Uterus (tissue), 4 donors: ENCODE data around the gene CYP26B1. TPM values are rescaled to one million over a fixed set of nuclear protein-coding genes. Genes with fewer than 3 reads are reported as not detected.

Source experiments
- DNase-seq, 2 donors: peaks; one replicate each; pipeline ENCODE4 v3.0.0-alpha.2; 2019 to 2020
- H3K27ac ChIP-seq, 2 donors: fragments of 200-600 bp; sonication (generic); 1 replicate in 1 of 2; 2 replicates in 1 of 2; pipeline ENCODE4 v1.5.1; 2016 to 2018
- H3K27me3 ChIP-seq, 2 donors: fragments of 200-600 bp; sonication (generic); one replicate each; pipeline ENCODE4 v1.5.1; 2018 to 2019; ENCODE audit warnings: control low read depth in 1 of 2
- H3K36me3 ChIP-seq, 2 donors: fragments of 200-600 bp; sonication (generic); one replicate each; pipeline ENCODE4 v1.5.1; 2019; ENCODE audit warnings: control low read depth in 1 of 2
- H3K4me1 ChIP-seq, 2 donors: fragments of 200-600 bp; sonication (generic); one replicate each; pipeline ENCODE4 v1.5.1; 2018 to 2019; ENCODE audit warnings: control low read depth in 1 of 2
- H3K4me3 ChIP-seq, 2 donors: fragments of 200-600 bp; sonication (generic); 1 replicate in 1 of 2; 2 replicates in 1 of 2; pipeline ENCODE4 v1.5.1; 2018 to 2019; ENCODE audit warnings: mild to moderate bottlenecking in 1 of 2
- H3K9me3 ChIP-seq, 2 donors: fragments of 200-600 bp; sonication (generic); one replicate each; pipeline ENCODE4 v1.5.1; 2019; ENCODE audit warnings: control low read depth in 1 of 2
- POLR2A ChIP-seq, 2 donors: fragments of 450-650 bp; IDR thresholded peaks; one replicate each; pipeline ENCODE4 v1.6.1; 2016; ENCODE audit warnings: antibody characterized with exemption in 2 of 2, mild to moderate bottlenecking in 1 of 2, moderate library complexity in 1 of 2
- intact Hi-C: fragments of 100-400 bp; cut with DNase I; formaldehyde crosslinking; loops from one replicate; pipeline ENCODE4 v1.15.1; 2023; ENCODE audit warnings: low total_unique reads
- total RNA-seq, 4 donors: library from RNA; depleted of rRNA in 3 of 4; stranded (reverse); fragments of >200 nt in 3 of 4; gene quantifications; one replicate each; pipeline versions ENCODE4 v1.1.0 to v1.2.4, GENCODE V29; 2014 to 2023
- TF ChIP-seq, protein P1 (sequence below), 4 experiments: fragments of 200-600 bp in 2 of 4; fragments of 450-650 bp in 2 of 4; sonication (generic) in 2 of 4; IDR thresholded peaks; one replicate each; pipeline ENCODE4 v1.5.1; 2016 to 2019; ENCODE audit warnings: antibody characterized with exemption in 4 of 4, mild to moderate bottlenecking in 2 of 4, moderate library complexity in 1 of 4
- donor health status: DM: yes; HTN: yes; CAD: no.

Gene CYP26B1
- total RNA-seq, 4 donors from 2014 or later = 0.59 to 6.5 (median 1.4) TPM; not detected in 1

DNA sequence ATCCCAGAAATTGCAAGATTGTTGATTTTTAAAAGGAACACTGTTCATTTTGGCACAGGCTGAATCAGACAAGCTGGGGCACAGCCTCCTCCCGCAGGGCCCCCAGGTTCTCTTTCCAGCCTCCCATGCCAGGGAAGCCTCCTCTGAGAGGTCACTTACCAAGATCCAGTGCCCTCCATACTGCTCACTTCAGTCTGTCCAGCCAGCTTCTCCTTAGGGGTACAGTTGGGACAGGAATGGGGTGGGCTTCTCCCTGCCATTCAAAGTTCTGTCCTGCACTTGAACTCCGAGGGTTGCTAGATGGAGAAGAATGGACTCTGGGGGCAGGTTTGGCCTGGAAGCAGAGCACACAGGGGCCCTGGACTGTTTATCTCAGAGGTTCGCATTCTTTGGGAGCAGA is 7.5 kb upstream of the CYP26B1 start:
- H3K4me3 ChIP-seq = no peak overlapping the region
- no peaks in the 10 kb centered on the region for H3K27me3 ChIP-seq
- TF ChIP-seq, protein P1, sequence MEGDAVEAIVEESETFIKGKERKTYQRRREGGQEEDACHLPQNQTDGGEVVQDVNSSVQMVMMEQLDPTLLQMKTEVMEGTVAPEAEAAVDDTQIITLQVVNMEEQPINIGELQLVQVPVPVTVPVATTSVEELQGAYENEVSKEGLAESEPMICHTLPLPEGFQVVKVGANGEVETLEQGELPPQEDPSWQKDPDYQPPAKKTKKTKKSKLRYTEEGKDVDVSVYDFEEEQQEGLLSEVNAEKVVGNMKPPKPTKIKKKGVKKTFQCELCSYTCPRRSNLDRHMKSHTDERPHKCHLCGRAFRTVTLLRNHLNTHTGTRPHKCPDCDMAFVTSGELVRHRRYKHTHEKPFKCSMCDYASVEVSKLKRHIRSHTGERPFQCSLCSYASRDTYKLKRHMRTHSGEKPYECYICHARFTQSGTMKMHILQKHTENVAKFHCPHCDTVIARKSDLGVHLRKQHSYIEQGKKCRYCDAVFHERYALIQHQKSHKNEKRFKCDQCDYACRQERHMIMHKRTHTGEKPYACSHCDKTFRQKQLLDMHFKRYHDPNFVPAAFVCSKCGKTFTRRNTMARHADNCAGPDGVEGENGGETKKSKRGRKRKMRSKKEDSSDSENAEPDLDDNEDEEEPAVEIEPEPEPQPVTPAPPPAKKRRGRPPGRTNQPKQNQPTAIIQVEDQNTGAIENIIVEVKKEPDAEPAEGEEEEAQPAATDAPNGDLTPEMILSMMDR (IDR thresholded peaks at IDR 0.05) = no peak
- no peak for TF ChIP-seq POLR2A (IDR thresholded peaks at IDR 0.05)
- intact Hi-C loops = no loop called here
- no peaks in the 10 kb centered on the region for H3K36me3 ChIP-seq
- no peaks in the 10 kb centered on the region for H3K9me3 ChIP-seq
- no peaks in the 10 kb centered on the region for H3K4me1 ChIP-seq
- no peak overlapping the region for H3K27ac ChIP-seq
- DNase-seq = no peak

DNA sequence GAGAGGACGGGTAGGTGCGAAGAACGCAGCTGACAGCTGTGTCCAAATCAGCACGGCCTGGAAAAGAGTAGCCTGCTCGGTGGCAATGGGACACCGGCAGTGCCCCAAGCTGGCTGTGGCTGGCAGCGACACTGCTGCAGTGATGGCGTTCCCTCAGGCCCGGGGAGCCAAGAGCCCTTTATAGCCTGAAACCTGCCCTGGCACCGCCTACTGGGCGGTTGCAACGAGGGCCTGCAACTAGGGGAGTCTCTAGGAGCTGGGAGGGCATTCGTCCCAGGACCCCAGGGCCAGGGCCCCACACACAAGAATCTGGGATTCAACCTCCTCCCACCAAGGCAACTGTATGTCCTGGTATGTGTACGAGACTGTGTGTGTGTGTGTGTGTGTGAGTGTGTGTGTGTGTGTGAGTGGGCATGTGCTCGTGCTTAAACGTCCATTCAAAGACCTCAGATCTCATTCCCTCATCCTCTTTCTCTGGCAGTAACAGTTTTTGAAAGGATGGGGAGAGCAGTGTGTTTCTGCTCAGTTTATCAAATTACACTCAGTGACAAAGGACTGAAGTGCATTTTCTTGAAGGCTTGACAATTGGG is 6.8 kb upstream of the CYP26B1 start:
- intact Hi-C loops = loop anchor here (5.0 kb wide), 1 partner anchor 607 kb away; no protein-coding TSS in a partner anchor
- no peak for DNase-seq
- Histone ChIP-seq H3K36me3 (no peaks in the 10 kb centered on the region), H3K9me3 (no peaks in the 10 kb centered on the region), H3K27me3 (peaks cover 0 to 4% of the 10 kb centered on the region in 2 donors), H3K4me1 (peaks cover 0 to 5% of the 10 kb centered on the region in 2 donors), H3K4me3 (no peak overlapping the region), H3K27ac (no peak overlapping the region)
- TF ChIP-seq, protein P1 (IDR thresholded peaks at IDR 0.05) = no peak
- no peak for TF ChIP-seq POLR2A (IDR thresholded peaks at IDR 0.05)

DNA sequence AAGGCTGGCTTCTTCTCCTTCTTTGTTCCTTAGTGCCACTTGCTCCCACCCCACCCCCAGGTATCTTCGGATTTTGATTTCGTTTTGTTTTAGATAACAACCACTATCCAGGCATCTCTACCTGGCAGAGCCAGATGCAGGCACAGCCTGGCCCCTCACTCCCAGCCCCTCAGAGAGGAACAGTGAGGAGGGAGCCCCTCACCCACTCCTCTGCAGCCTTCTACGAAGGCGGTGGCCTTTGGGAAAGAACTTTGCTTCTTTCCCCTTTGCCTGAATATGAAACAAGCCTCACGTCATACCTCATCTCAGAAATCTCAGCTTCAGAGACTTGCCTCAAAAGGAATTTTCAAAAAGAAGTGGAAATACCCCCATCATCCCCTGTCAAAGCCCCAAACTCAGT is 6.3 kb upstream of the CYP26B1 start:
- TF ChIP-seq, protein P1 (IDR thresholded peaks at IDR 0.05) = no peak
- no peak for TF ChIP-seq POLR2A (IDR thresholded peaks at IDR 0.05)
- H3K4me3 ChIP-seq = no peak overlapping the region
- H3K4me1 ChIP-seq = peaks cover 0 to 11% of the 10 kb centered on the region in 2 donors
- no peak overlapping the region for H3K27ac ChIP-seq
- intact Hi-C loops = loop anchor here (5.0 kb wide), 1 partner anchor 607 kb away; no protein-coding TSS in a partner anchor
- no peaks in the 10 kb centered on the region for H3K9me3 ChIP-seq
- no peaks in the 10 kb centered on the region for H3K36me3 ChIP-seq
- peaks cover 0 to 8% of the 10 kb centered on the region in 2 donors for H3K27me3 ChIP-seq
- no peak for DNase-seq

DNA sequence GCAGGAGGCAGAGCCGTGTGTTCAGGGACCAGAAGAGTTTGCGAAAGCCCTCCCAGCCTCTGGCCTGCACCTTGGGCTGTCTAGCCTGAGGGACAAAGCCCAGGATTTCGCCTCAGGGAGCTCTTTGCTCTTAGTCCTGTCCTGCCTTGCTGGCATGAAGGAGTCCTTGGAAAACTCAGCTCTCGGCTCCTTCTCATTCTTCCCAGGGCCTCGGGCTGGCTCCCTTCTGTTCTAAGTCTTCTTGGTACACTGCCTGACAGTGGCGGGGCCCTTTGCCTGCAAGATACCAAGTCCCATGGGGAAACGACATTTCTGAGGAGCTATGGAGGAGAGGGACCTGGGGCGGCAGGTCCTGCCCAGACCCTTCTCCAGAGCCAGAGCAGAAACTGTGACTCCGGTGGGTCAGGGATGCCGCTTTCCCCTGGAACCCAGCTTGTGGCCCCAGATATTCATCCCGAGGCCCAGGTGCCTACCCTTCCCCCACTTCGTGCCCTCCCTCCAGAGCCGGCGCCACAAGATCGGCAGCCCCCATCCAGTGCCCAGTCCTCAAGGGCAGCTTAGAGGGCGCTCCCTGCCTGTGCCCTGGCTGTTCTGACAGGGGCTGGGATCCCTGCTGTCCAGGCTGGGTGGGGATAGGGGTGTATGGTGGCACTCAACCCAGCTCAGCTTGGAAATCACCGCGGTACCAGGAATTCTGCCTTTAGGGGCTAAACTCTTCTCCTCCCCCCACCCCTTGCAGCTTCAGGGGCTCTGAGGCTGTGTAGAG is 5.5 kb upstream of the CYP26B1 start:
- Histone ChIP-seq H3K36me3 (no peaks in the 10 kb centered on the region), H3K4me3 (no peak overlapping the region), H3K9me3 (no peaks in the 10 kb centered on the region), H3K27me3 (peaks cover under 1 to 8% of the 10 kb centered on the region in 2 donors), H3K4me1 (peaks cover 0 to 14% of the 10 kb centered on the region in 2 donors), H3K27ac (no peak overlapping the region)
- DNase-seq = peak in 1 of 2 donors; percentile 8
- TF ChIP-seq POLR2A (IDR thresholded peaks at IDR 0.05) = no peak
- TF ChIP-seq, protein P1 (IDR thresholded peaks at IDR 0.05) = no peak
- intact Hi-C loops = loop anchor here (5.0 kb wide), 1 partner anchor 606 kb away; no protein-coding TSS in a partner anchor

DNA sequence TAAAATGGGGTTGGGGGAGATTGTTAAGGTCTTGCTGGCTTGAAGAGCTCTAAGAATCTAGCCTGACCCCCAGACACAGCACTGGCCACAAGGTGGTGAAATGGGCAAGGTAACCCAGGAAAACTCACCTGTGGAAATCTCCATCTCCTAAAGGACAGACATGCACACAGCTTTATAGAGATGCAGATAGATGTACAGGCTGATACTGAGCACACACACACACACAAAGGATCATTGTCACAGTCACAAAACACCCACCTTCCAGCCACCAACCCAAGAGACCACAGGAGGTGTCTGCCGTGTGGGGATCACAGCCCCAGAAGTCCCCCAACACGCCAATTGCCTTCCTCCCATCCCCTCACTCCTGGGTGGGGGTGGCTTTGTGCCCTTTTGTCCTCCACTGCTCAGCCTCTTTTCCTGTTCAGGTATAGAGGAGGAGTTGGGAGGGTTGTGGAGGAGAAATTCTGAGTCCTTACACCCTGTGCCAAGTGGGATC is 3.2 kb upstream of the CYP26B1 start:
- H3K27ac ChIP-seq = no peak overlapping the region
- H3K9me3 ChIP-seq = no peaks in the 10 kb centered on the region
- H3K4me3 ChIP-seq = no peak overlapping the region
- H3K36me3 ChIP-seq = no peaks in the 10 kb centered on the region
- TF ChIP-seq, protein P1 (IDR thresholded peaks at IDR 0.05) = no peak
- TF ChIP-seq POLR2A (IDR thresholded peaks at IDR 0.05) = no peak
- H3K4me1 ChIP-seq = peaks cover 0 to 27% of the 10 kb centered on the region in 2 donors
- peaks cover 21 to 31% of the 10 kb centered on the region in 2 donors for H3K27me3 ChIP-seq
- DNase-seq = peak; percentile 3 to 4
- intact Hi-C loops = loop anchor here (5.0 kb wide), 1 partner anchor 604 kb away; no protein-coding TSS in a partner anchor
